Fibroblast of lung (primary cell): ENCODE data around the gene NEK2.

Experiments used
- EZH2 ChIP-seq: IDR thresholded peaks from 2 replicates; pipeline ENCODE4 v1.5.1; 2012; ENCODE audit warnings: low read length, control low read depth, mild to moderate bottlenecking; ENCODE audit errors: missing control alignments
- TF ChIP-seq, protein P1 (sequence below), 2 donors: IDR thresholded peaks in 1 of 2; conservative IDR thresholded peaks in 1 of 2; 1 replicate in 1 of 2; 2 replicates in 1 of 2; pipeline ENCODE4 v1.5.1; 2011 to 2012; ENCODE audit warnings: low read length in 2 of 2, control low read depth in 1 of 2, inconsistent platforms in 1 of 2, low read depth in 1 of 2, mild to moderate bottlenecking in 1 of 2

DNA sequence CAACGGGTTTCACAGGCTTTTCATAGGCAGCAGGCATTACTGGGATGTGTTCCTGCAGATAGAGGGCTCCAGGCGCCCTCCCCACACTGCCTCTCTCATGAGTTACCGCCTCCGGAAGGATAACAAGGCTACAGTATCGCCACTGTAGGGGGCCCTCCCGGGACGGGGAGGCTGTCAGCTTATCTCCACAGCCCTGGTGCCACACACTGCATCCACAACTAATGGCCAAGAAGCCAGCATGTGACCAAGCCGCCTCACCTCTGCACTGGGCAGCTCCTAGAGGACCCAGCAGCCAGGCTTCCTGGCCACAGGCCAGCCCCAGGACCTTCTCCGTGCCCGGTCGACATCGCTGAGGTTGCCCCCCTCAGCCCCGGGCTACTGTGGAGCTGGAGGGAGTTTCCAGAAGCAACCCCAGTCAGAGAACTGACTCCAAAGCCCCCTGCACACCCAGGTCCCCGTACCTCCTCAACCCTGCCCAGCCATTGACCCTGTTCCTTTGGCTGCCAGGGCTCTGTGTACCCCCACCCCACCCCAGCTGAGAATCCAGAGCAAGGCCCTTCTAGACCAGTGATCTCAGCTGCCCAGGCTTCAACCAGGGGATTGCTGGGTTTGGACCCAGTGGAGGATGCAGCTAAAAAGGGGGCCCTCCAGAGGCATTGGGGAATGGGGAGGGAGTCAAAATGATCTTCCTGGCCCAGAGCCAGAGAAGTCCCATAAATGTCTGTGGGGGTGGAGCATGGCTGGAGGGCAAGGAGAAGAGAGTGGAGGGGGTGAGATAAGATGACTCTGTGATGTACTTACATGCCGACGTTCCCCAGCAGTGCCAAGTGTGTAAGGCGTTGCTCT is 45.0 kb downstream of the NEK2 start:
- TF ChIP-seq, protein P1, sequence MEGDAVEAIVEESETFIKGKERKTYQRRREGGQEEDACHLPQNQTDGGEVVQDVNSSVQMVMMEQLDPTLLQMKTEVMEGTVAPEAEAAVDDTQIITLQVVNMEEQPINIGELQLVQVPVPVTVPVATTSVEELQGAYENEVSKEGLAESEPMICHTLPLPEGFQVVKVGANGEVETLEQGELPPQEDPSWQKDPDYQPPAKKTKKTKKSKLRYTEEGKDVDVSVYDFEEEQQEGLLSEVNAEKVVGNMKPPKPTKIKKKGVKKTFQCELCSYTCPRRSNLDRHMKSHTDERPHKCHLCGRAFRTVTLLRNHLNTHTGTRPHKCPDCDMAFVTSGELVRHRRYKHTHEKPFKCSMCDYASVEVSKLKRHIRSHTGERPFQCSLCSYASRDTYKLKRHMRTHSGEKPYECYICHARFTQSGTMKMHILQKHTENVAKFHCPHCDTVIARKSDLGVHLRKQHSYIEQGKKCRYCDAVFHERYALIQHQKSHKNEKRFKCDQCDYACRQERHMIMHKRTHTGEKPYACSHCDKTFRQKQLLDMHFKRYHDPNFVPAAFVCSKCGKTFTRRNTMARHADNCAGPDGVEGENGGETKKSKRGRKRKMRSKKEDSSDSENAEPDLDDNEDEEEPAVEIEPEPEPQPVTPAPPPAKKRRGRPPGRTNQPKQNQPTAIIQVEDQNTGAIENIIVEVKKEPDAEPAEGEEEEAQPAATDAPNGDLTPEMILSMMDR (conservative IDR thresholded peaks at IDR 0.05 in 1 of 2, IDR thresholded peaks at IDR 0.05 in 1 of 2; ENCODE audit: low read depth in 1 of 2, low read length in 2 of 2), result peak in 1 of 2 donors; percentile 13
- no peak for TF ChIP-seq EZH2
